Immature natural killer cell (primary cell): Measurements from ENCODE around the gene KIDINS220. TPM values are rescaled to one million over a fixed set of nuclear protein-coding genes. Genes with fewer than 3 reads are reported as not detected.

Experiments used
- DNase-seq, 3 donors: peaks; one replicate each; pipeline ENCODE4 v3.0.0; 2022; ENCODE audit warnings: mixed read lengths in 1 of 3
- H3K27ac Mint-ChIP-seq, 6 donors: one replicate each; pipeline ENCODE4 v1.8.0; 2020; ENCODE audit warnings: mixed read lengths in 6 of 6, mild to moderate bottlenecking in 5 of 6, inconsistent platforms in 4 of 6, moderate library complexity in 3 of 6
- H3K27me3 Mint-ChIP-seq, 3 donors: one replicate each; pipeline ENCODE4 v1.8.0; 2020 to 2021; ENCODE audit warnings: low read depth in 3 of 3, mild to moderate bottlenecking in 3 of 3, mixed read lengths in 3 of 3, moderate library complexity in 3 of 3, inconsistent platforms in 1 of 3
- H3K36me3 Mint-ChIP-seq, 3 donors: one replicate each; pipeline ENCODE4 v1.8.0; 2020; ENCODE audit warnings: mixed read lengths in 3 of 3, inconsistent platforms in 2 of 3, mild to moderate bottlenecking in 2 of 3
- H3K4me1 Mint-ChIP-seq, 2 donors: one replicate each; pipeline ENCODE4 v1.8.0; 2020; ENCODE audit warnings: inconsistent platforms in 2 of 2, mild to moderate bottlenecking in 2 of 2, mixed read lengths in 2 of 2, moderate library complexity in 1 of 2
- H3K4me3 Mint-ChIP-seq, 5 donors: one replicate each; pipeline ENCODE4 v1.8.0; 2020; ENCODE audit warnings: mild to moderate bottlenecking in 5 of 5, mixed read lengths in 5 of 5, inconsistent platforms in 3 of 5, moderate library complexity in 3 of 5
- H3K9me3 Mint-ChIP-seq, 6 donors: one replicate each; pipeline ENCODE4 v1.8.0; 2020; ENCODE audit warnings: mild to moderate bottlenecking in 6 of 6, mixed read lengths in 6 of 6, inconsistent platforms in 4 of 6, moderate library complexity in 3 of 6
- polyA plus RNA-seq, 3 donors: library from polyadenylated mRNA; unstranded; fragments of 300-500 nt; fragmentation: Illumina TruSeq; gene quantifications; one replicate each; pipeline ENCODE4 v1.2.3, GENCODE V29; 2021

KIDINS220 gene
- polyA plus RNA-seq, 3 donors from 2014 or later, result 12.2 to 37.5 (median 21.2) TPM

DNA sequence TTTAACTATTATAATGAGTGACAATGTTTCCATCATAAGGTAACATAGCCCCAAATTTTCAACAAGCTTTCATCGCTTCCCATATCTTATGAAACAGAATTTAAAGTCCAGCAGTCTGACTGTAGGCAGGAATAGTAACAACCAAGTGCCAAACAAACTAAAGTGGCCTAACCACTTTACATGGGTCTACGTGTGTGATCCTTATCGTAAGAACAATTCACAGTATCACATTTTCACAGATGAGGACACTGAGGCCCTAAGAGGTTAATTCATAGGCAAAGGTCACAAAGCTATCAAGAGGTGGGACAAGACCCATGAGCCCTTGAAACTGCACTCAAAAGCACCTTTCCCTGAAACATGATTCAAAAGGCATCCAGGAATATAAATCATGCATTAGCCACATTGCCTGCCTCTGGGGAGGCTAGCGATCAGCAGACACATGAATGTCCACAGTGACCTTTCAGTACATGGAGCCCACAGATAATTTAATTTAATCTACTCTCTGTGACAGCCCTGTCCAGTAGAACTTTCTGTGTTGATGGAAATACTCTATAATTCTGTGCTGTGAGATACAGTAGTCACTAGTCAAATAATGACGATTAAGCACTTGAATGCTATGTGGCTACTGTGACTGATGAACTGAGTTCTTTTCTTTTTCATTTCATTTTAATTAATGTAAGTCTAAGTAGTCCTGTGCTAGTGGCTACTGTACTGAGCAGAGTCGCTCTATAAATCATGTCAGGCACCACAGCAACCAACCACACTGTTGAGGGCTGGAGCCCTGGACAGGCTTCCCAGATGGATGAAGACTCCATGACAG is 30.3 kb downstream of the KIDINS220 start:
- no peaks in the 10 kb centered on the region for H3K9me3 Mint-ChIP-seq
- H3K4me3 Mint-ChIP-seq, result no peak overlapping the region
- H3K36me3 Mint-ChIP-seq, result peaks cover 49 to 70% (median 55%) of the 10 kb centered on the region in 3 donors
- H3K4me1 Mint-ChIP-seq, result no peaks in the 10 kb centered on the region
- no peak overlapping the region for H3K27ac Mint-ChIP-seq
- no peaks in the 10 kb centered on the region for H3K27me3 Mint-ChIP-seq
- DNase-seq, result no peak

DNA sequence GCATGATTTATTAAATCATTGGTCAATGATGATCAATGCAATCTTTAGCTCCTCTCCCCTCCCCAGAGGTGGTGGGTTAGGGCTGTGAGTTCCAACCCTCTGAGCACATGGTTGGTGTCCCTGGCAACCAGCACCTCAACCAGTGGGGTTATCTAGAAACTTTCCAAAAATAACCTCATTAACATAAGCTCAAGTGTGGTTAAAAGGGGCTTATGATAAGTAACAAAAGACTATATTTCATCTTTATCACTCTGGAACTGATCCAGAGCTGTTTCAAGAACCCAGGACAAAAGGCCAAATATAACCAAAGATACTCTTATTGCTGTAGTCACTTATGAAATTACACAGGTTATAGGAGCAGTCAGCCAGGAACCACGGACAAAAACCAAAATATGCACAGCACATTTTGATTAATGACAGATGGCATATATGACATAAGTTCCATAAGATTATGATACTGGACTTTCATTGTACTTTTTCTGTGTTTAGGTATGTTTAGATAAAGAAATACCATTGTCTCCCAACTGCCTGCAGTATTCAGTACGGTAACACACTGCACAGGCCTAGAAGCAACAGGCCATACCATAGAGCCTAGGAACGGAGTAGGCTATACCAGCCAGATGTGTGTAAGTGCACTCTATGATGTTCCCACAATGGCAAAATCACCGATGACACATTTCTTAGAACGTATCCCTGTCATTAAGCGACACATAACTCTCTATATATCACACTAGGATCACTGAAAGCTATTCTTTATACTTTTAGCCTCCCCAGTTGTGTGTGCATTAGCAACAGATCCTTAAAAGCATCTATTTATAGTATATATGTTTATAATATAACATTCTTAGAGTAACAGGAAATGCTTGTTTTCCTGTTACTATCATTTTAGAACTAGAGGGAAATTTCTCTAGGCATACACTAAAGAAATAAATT is 31.9 kb downstream of the KIDINS220 start:
- no peak overlapping the region for H3K4me3 Mint-ChIP-seq
- DNase-seq, result no peak
- H3K27me3 Mint-ChIP-seq, result no peaks in the 10 kb centered on the region
- no peaks in the 10 kb centered on the region for H3K4me1 Mint-ChIP-seq
- no peaks in the 10 kb centered on the region for H3K9me3 Mint-ChIP-seq
- peaks cover 50 to 68% (median 55%) of the 10 kb centered on the region in 3 donors for H3K36me3 Mint-ChIP-seq
- H3K27ac Mint-ChIP-seq, result no peak overlapping the region

DNA sequence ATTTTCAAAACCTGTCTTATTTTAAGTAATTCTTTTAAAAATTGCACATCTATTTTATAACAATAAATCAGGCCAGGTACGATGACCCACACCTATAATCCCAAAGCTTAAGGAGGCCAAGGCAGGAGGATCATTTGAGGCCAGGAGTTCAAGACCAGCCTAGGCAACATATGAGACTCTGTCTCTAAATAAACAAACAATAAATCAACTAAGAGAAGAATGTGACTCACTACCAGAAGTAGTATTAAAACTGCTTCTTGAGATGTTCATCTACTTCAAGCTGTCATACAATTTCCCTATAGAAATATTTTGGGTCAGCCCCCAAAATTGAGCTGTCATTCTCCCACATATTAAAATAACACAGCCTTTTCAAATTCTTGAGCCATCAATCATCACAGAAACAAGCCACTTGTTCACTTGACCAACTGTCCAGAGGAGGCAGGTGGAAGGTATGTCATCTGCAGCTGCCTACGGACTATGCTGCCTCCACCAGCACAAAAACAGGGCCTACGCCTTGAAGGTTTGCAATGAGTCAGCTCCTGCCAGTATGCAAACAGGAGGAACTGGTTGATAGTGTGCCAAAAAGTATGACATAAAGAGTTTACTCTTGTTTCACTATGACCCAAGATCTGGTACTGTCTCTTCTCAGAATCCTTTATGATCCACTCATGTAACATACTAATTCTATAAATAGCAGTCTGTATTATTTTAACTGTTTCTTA is 33.6 kb downstream of the KIDINS220 start:
- Mint-ChIP-seq H3K27me3 (no peaks in the 10 kb centered on the region), H3K36me3 (peaks cover 48 to 72% (median 48%) of the 10 kb centered on the region in 3 donors), H3K4me1 (no peaks in the 10 kb centered on the region), H3K9me3 (no peaks in the 10 kb centered on the region), H3K4me3 (no peak overlapping the region), H3K27ac (no peak overlapping the region)
- DNase-seq, result no peak

DNA sequence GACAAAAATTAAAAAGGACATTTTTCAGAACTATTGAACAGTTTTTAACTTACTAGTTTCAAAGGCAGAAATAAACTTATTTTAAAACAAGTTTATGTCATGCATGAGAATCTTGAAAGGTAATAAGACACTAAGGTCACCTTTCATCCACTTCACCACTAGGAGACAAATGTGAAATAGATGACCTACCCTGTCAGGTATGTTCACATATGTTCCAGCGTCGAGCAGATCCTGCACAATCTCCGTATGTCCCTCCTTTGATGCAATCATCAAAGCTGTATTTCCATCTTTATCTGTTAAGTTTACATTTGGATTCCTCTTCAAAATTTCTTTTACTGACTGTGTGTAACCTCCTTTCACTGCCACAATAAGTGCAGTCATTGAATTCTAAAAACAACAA is 34.7 kb downstream of the KIDINS220 start:
- Mint-ChIP-seq H3K4me1 (no peaks in the 10 kb centered on the region), H3K9me3 (no peaks in the 10 kb centered on the region), H3K27me3 (no peaks in the 10 kb centered on the region), H3K36me3 (peaks cover 40 to 66% (median 41%) of the 10 kb centered on the region in 3 donors), H3K27ac (peak overlapping the region in 1 of 6 donors; percentile 13), H3K4me3 (no peak overlapping the region)
- DNase-seq, result no peak

DNA sequence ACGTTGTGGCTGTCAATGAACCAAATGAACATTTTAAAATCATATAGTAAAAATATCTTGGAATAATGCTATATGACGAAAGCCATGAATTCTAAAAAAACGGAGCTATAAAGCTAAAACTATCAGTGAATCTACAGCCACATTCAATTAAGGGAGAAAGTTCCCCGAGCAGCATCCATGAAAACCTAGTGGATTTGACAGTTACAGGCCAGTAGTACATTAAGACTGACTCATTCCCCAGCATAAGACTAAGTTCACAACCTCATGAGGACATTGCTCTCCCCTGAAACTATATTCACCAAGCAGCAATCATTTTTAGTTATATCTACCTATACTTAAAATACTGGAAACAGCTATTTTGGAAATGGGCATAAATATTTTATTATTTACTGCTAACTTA is 36.6 kb downstream of the KIDINS220 start:
- no peak overlapping the region for H3K4me3 Mint-ChIP-seq
- H3K27me3 Mint-ChIP-seq, result no peaks in the 10 kb centered on the region

DNA sequence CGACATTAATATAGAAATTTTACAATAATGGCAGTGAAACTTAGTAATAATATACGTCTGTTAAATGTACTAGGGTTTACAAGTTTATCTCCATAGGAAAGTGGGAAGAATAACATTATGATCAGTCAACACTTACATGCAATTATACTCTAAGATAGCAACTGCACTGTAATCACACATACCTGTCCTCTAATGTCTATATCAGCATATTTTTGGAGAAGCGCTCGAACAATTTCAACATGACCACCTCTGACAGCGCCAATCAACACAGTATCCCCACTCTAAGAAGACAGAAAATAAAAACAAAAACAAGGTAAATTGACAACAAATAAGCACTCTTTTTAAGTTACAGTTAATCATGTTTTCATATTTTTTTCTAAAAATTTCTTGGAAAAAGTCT is 37.2 kb downstream of the KIDINS220 start:
- Mint-ChIP-seq H3K4me1 (peaks cover 2 to 10% of the 10 kb centered on the region in 2 donors), H3K9me3 (no peaks in the 10 kb centered on the region), H3K27ac (peak overlapping the region in 1 of 6 donors; percentile 70), H3K36me3 (peaks cover 41 to 55% (median 43%) of the 10 kb centered on the region in 3 donors), H3K27me3 (no peaks in the 10 kb centered on the region), H3K4me3 (no peak overlapping the region)
- DNase-seq, result no peak

More for the DNA sequence above, 36.6 kb downstream of the KIDINS220 start:
- DNase-seq, result no peak
- Mint-ChIP-seq H3K36me3 (peaks cover 44 to 59% (median 46%) of the 10 kb centered on the region in 3 donors), H3K27ac (no peak overlapping the region), H3K4me1 (peaks cover 2 to 10% of the 10 kb centered on the region in 2 donors), H3K9me3 (no peaks in the 10 kb centered on the region)

DNA sequence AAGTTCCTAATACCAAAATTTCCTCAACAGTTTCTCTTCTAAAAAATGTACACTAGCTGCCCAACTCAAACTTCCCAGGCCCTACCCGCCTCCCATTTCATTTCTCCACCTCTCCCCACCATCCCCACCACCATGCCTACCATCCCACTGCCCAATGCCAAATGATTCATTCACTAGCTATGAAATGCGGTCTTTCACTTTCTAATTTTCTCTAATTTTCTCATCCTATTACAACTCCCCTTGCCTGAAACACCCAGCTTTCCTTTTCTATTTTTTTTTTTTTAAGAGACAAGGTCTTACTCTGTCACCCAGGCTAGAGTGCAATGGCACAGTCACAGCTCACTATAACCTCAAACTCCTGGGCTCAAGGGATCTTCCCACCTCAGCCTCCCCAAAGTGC is 38.4 kb downstream of the KIDINS220 start:
- Mint-ChIP-seq H3K27ac (peak overlapping the region in 1 of 6 donors; percentile 25), H3K9me3 (no peaks in the 10 kb centered on the region), H3K36me3 (peaks cover 47 to 60% (median 49%) of the 10 kb centered on the region in 3 donors), H3K27me3 (no peaks in the 10 kb centered on the region), H3K4me1 (peaks cover 2 to 10% of the 10 kb centered on the region in 2 donors), H3K4me3 (no peak overlapping the region)
- DNase-seq, result no peak

DNA sequence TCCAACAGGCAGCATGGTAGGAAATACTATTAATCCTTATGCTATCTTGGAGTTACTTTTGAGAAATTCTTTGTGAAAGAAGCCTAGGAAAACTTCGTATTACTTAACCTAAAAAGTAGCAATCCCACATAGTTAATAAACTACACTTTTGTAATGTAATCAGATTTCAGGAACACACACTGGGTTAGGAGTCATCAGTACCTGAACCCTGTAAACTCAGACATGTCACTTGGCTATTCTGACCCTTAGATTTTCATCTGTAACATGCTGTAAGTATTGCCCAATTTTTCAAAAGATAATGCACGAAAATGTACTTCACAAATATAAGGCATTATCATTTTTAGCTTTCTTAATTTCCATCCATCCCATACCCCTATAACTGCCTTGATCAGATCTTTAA is 39.0 kb downstream of the KIDINS220 start:
- H3K27ac Mint-ChIP-seq, result peak overlapping the region in 2 of 6 donors; percentile 2 to 15
- no peaks in the 10 kb centered on the region for H3K9me3 Mint-ChIP-seq
- peaks cover 2 to 10% of the 10 kb centered on the region in 2 donors for H3K4me1 Mint-ChIP-seq
- DNase-seq, result no peak
- H3K27me3 Mint-ChIP-seq, result no peaks in the 10 kb centered on the region
- no peak overlapping the region for H3K4me3 Mint-ChIP-seq
- peaks cover 50 to 58% (median 50%) of the 10 kb centered on the region in 3 donors for H3K36me3 Mint-ChIP-seq

DNA sequence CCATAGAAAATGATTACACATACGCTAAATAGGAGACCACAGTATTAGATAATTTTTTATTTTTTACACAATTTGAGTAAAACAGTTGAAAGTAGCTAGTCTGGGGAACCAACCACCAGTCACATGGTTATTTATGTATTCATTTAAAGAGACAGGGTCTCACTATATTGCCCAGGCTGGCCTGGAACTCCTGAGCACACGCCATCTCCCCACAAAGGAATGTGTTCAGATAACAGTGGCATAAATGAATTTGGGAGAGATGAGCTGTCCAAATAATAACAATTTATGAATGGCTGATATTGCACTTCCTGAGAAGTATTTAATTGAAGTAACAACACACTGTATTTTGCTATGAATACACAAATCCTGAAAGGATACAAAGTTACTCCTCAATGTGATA is 39.7 kb downstream of the KIDINS220 start:
- DNase-seq, result no peak
- Mint-ChIP-seq H3K4me1 (peaks cover 2 to 10% of the 10 kb centered on the region in 2 donors), H3K36me3 (peaks cover 44 to 54% (median 50%) of the 10 kb centered on the region in 3 donors), H3K27me3 (no peaks in the 10 kb centered on the region), H3K9me3 (no peaks in the 10 kb centered on the region), H3K27ac (no peak overlapping the region), H3K4me3 (no peak overlapping the region)

DNA sequence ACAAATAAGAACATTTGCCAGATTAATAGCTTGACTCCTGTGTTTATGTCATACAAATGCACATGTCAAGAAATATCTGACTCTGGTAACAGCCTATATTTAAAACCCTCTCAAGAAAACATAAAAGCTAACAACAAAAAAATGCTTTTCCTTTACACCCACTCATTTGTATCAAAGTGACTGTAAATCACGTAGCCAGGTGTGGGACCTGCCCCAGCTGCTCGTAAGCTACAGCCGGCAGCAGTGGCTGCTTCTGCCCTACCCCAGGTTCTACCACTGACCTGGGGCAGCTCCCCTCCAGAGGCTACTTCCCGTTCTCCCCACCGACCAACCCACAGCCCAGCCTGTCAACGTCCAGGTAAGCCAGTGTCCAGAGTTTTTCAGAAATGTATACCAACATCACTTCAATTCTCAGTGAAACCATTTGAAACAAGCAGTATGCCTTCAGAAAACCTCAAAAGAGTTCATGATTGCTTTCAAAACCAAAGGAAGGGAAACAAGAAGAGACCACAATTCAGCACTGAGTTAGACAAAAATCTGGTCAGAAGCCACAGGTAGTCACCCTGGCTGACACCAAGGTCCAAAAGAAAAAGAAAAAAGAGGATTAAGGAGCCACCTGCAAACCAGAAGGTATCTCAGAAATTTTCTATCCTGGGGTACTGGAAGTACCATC is 40.4 kb downstream of the KIDINS220 start:
- Mint-ChIP-seq H3K4me1 (peaks cover 2 to 10% of the 10 kb centered on the region in 2 donors), H3K27ac (peak overlapping the region in 1 of 6 donors; percentile 30), H3K9me3 (no peaks in the 10 kb centered on the region), H3K27me3 (no peaks in the 10 kb centered on the region), H3K4me3 (no peak overlapping the region), H3K36me3 (peaks cover 38 to 48% (median 45%) of the 10 kb centered on the region in 3 donors)
- peak in 1 of 3 donors; percentile 1 for DNase-seq

DNA sequence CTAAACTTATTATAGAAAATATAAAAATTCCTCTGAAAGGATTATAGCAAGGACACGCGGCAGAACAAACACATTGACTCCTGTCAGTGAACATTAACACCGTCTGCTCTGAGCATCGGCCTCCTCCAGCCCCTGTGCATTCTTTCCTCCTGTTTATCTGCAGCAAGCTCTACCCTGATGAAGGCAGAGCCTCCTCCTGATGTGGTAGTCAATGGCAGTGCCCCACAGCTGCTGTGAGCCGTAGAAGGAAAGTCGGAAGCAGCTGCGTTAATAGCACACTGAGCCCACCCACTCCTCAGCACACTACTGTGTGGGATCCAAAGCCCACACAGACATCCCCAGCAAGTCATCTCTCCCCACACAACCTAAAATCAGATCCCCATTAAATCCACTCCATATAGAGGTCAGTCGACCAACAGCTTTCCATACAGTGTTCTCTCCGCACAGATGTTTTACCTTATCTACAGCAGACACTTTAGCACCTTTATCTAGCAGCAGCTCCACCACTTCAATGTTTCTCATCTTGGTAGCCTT is 41.0 kb downstream of the KIDINS220 start:
- no peak overlapping the region for H3K27ac Mint-ChIP-seq
- no peak for DNase-seq
- H3K27me3 Mint-ChIP-seq, result no peaks in the 10 kb centered on the region
- H3K4me1 Mint-ChIP-seq, result peaks cover 2 to 10% of the 10 kb centered on the region in 2 donors
- H3K4me3 Mint-ChIP-seq, result no peak overlapping the region
- no peaks in the 10 kb centered on the region for H3K9me3 Mint-ChIP-seq
- peaks cover 36 to 42% (median 40%) of the 10 kb centered on the region in 3 donors for H3K36me3 Mint-ChIP-seq

DNA sequence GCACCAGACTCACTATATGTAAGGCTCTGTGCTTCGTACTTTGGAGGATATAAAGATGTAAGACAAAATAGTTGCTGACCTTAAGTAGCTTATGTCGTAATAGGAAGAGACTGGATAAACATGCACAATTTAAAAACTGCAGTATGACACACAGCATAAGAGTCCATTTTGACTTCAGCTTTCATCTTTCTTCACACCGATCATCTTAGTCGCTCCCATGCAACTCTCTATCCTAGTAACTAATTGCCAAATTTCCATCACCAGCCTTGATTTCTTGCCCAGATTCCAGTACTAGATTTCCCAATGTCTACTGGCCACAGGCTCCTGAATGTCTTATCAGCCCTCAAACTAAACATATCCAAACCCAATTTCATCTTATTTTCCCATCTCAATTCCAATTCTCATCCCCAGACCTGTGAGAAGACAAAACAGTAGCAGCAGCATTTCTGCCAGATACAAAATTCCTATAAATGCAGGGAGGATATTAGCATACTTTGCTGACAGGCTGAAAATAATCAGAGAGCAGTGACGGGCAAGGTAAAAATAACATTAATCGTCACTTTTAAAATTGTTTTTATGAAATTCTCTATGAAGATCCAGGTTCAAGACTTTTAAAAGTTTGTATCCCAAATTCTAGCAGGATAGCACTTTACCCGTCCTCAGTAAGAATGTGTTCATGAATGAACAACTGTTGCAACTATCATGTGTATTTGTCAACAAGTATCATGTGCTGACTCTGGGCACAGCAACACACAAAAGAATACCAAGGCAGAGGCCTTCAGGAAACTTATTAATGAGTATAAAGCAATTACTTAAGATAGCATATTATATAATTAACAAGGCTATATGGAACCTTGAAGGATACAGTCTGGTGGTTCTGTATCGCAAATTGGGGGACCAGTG is 42.2 kb downstream of the KIDINS220 start:
- peaks cover 0 to 3% (median 0%) of the 10 kb centered on the region in 3 donors for H3K27me3 Mint-ChIP-seq
- H3K4me1 Mint-ChIP-seq, result peaks cover 2 to 10% of the 10 kb centered on the region in 2 donors
- DNase-seq, result no peak
- no peaks in the 10 kb centered on the region for H3K9me3 Mint-ChIP-seq
- H3K27ac Mint-ChIP-seq, result no peak overlapping the region
- no peak overlapping the region for H3K4me3 Mint-ChIP-seq
- peaks cover 33 to 42% (median 42%) of the 10 kb centered on the region in 3 donors for H3K36me3 Mint-ChIP-seq
